HTERT RPE-1 (cell line): Measurements from ENCODE around the gene GPR89A.
"Not testable (repeated sequence)": the region's sequence is repeated elsewhere in the genome, so short reads cannot be mapped to it uniquely, and the experiment has no call there.

Source experiments
- in situ Hi-C: fragments of 300-500 bp; cut with MboI; formaldehyde crosslinking; loops from 4 replicates; pipeline ENCODE4 v1.14.3; 2020; ENCODE audit warnings: low sequenced_read_pairs

Gene GPR89A

GRCh38 chr1:145684858-145685257, 77.1 kb downstream of the GPR89A start:
- in situ Hi-C loops: not testable (repeated sequence)

- in situ Hi-C loops: not testable (repeated sequence)
Observed at GRCh38 chr1:145686078-145686477, 78.3 kb downstream of the GPR89A start.

- in situ Hi-C loops: no loop called here
Observed at GRCh38 chr1:145688328-145688727, 80.5 kb downstream of the GPR89A start.

- in situ Hi-C loops: no loop called here
Observed at GRCh38 chr1:145688924-145689323, 81.1 kb downstream of the GPR89A start.

- in situ Hi-C loops: no loop called here
Observed at GRCh38 chr1:145689922-145690321, 82.1 kb downstream of the GPR89A start.

GRCh38 chr1:145690587-145691558, 83.1 kb downstream of the GPR89A start:
- in situ Hi-C loops: no loop called here

GRCh38 chr1:145692785-145693443, 85.1 kb downstream of the GPR89A start:
- in situ Hi-C loops: no loop called here

GRCh38 chr1:145695821-145696629, 88.2 kb downstream of the GPR89A start:
- in situ Hi-C loops: no loop called here

GRCh38 chr1:145696630-145696960, 88.8 kb downstream of the GPR89A start:
- in situ Hi-C loops: no loop called here

GRCh38 chr1:145701306-145701862, 93.6 kb downstream of the GPR89A start:
- in situ Hi-C loops: no loop called here

- in situ Hi-C loops: no loop called here
Observed at GRCh38 chr1:145702052-145702451, 94.3 kb downstream of the GPR89A start.

- in situ Hi-C loops: no loop called here
Observed at GRCh38 chr1:145702826-145703225, 95.0 kb downstream of the GPR89A start.

- in situ Hi-C loops: no loop called here
Observed at GRCh38 chr1:145705622-145706021, 97.8 kb downstream of the GPR89A start.

GRCh38 chr1:145706086-145706664, 98.4 kb downstream of the GPR89A start:
- in situ Hi-C loops: no loop called here

GRCh38 chr1:145707183-145707867, 99.5 kb downstream of the GPR89A start, which contains the start of gene PDZK1:
Gene PDZK1 (minus strand): TSS chr1:145707368. CDS start chr1:145688021, 19,347 bp downstream.
- in situ Hi-C loops: no loop called here

GRCh38 chr1:145708063-145708462, 100.3 kb downstream of the GPR89A start:
- in situ Hi-C loops: no loop called here

GRCh38 chr1:145710291-145711027, 102.7 kb downstream of the GPR89A start:
- in situ Hi-C loops: no loop called here

- in situ Hi-C loops: no loop called here
Observed at GRCh38 chr1:145711213-145711651, 103.4 kb downstream of the GPR89A start.

- in situ Hi-C loops: no loop called here
Observed at GRCh38 chr1:145714524-145715111, 106.8 kb downstream of the GPR89A start.
